ENCODE results near the gene RPS21. TPM values are rescaled to one million over a fixed set of nuclear protein-coding genes. Genes with fewer than 3 reads are reported as not detected.

RPS21 gene
- total RNA-seq, 1 donor from 2014 or later = 1,089 TPM

- Mint-ChIP-seq H3K27me3 (ENCODE audit: low read depth) (no peaks in the 10 kb centered on the region), H3K9me3 (no peaks in the 10 kb centered on the region), H3K4me3 (peak overlapping the region; percentile 63), H3K4me1 (peaks cover 44% of the 10 kb centered on the region), H3K36me3 (no peaks in the 10 kb centered on the region), H3K27ac (peak overlapping the region; percentile 85)
- DNase-seq (ENCODE audit: low spot score in 2 of 2, unreplicated experiment in 2 of 2) = peak in 1 of 2 experiments; percentile 72
- TF ChIP-seq CTCF (IDR thresholded peaks at IDR 0.05; ENCODE audit: unreplicated experiment) = no peak
Measured at GRCh38 chr20:62368392-62368975, 18.4 kb upstream of the RPS21 start.

DNA sequence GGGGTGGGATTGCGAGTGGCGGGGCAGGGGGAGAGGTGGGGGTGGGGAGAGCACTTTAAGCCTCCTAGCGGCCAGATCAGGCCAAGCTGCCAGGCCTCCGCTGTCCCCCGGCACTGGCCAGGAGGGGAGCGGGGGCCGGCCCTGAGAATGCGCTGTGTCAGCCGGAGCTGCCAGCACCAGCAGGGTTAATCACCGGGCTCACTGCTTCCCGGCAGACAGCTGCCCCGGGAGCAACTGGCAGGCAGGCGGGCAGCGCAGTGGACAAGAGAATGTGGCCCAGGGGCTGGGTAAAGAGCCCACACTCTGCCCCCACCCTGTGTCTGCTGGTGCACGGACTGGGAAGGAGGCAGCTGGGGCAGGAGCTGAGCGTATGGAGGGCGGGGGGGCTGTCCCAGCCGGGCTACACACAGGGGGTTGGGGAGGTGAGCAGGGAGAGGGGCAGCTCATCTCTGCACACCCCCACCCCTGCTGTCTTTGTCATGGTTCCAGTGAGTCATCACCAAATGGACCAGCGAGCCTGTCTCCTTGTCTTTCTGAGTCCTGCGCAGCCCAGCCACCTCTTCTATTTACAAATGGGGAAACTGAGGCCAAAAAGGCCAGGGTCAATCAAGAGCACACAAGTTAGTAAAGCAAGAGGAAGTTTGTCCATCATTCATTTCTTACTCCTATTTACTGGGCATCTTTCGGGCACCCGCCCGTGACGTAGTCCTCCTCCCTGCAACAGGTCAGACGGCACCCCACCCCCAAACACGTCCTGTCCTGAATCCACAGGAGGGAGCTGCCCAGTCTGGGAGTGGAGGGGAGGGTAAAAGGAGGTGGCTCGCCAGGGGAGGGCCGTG lies 17.7 kb upstream of the RPS21 start:
- H3K4me3 Mint-ChIP-seq = peak overlapping the region; percentile 63
- H3K36me3 Mint-ChIP-seq = peaks cover 1% of the 10 kb centered on the region
- no peaks in the 10 kb centered on the region for H3K27me3 Mint-ChIP-seq (ENCODE audit: low read depth)
- peaks cover 39% of the 10 kb centered on the region for H3K4me1 Mint-ChIP-seq
- DNase-seq (ENCODE audit: low spot score in 2 of 2, unreplicated experiment in 2 of 2) = no peak
- H3K27ac Mint-ChIP-seq = peak overlapping the region; percentile 75
- peak; percentile 50 for TF ChIP-seq CTCF (IDR thresholded peaks at IDR 0.05; ENCODE audit: unreplicated experiment)
- H3K9me3 Mint-ChIP-seq = no peaks in the 10 kb centered on the region

DNA sequence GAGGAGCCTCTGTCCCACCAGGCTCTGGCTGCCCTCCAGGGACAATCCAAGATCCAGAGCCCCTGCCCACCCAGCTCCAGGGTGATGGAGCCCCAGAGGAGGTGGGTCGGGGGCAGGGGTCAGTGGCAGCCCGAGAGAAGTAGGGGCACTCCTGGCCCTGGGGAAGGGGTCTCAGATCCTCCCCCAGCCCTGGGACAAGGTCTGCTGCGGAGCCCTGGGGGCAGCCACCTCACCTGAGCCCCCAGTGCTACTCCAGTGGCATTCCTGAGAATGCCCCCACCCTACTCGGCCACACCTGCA lies 17.1 kb upstream of the RPS21 start:
- H3K27ac Mint-ChIP-seq = no peak overlapping the region
- no peaks in the 10 kb centered on the region for H3K27me3 Mint-ChIP-seq (ENCODE audit: low read depth)
- no peak for TF ChIP-seq CTCF (IDR thresholded peaks at IDR 0.05; ENCODE audit: unreplicated experiment)
- no peak for DNase-seq (ENCODE audit: low spot score in 2 of 2, unreplicated experiment in 2 of 2)
- no peak overlapping the region for H3K4me3 Mint-ChIP-seq
- H3K9me3 Mint-ChIP-seq = no peaks in the 10 kb centered on the region
- peaks cover 40% of the 10 kb centered on the region for H3K4me1 Mint-ChIP-seq
- peaks cover 2% of the 10 kb centered on the region for H3K36me3 Mint-ChIP-seq

DNA sequence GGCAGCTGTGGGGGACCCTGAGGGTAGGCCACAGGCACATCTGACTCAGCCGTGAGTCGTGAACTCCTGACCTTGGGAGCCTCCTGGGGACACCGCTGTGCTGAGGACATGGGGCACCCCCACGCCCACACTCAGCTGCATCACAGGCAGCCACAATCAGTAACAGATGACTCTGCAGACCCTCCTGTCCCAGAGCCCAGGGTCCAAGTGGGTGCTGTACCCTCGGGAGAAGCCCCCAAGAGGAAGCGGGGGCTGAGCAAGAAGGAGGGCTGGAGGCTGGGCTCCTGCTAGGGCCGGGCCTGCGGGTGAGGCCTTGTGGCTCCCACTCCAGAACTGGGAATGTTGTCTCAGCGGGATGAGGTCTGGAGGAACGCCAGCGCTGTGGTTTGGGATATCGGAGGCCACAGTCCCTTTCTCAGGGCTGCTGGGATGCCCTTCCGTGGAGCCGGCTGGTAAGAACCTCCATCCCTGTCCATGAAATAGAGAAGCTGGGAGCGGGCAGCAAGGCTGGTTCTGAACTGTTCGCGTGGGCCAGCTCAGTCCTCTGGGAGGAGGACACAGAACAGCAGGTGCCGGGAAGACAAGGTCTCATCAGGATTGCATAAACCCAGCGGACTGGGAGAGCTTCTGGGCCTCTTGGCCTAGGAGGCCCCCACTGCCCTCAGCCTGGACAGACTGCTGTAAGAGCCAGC lies 16.6 kb upstream of the RPS21 start:
- no peak for TF ChIP-seq CTCF (IDR thresholded peaks at IDR 0.05; ENCODE audit: unreplicated experiment)
- H3K36me3 Mint-ChIP-seq = peaks cover 2% of the 10 kb centered on the region
- H3K4me3 Mint-ChIP-seq = no peak overlapping the region
- H3K27ac Mint-ChIP-seq = peak overlapping the region; percentile 73
- peaks cover 37% of the 10 kb centered on the region for H3K4me1 Mint-ChIP-seq
- H3K9me3 Mint-ChIP-seq = no peaks in the 10 kb centered on the region
- DNase-seq (ENCODE audit: low spot score in 2 of 2, unreplicated experiment in 2 of 2) = no peak
- no peaks in the 10 kb centered on the region for H3K27me3 Mint-ChIP-seq (ENCODE audit: low read depth)

DNA sequence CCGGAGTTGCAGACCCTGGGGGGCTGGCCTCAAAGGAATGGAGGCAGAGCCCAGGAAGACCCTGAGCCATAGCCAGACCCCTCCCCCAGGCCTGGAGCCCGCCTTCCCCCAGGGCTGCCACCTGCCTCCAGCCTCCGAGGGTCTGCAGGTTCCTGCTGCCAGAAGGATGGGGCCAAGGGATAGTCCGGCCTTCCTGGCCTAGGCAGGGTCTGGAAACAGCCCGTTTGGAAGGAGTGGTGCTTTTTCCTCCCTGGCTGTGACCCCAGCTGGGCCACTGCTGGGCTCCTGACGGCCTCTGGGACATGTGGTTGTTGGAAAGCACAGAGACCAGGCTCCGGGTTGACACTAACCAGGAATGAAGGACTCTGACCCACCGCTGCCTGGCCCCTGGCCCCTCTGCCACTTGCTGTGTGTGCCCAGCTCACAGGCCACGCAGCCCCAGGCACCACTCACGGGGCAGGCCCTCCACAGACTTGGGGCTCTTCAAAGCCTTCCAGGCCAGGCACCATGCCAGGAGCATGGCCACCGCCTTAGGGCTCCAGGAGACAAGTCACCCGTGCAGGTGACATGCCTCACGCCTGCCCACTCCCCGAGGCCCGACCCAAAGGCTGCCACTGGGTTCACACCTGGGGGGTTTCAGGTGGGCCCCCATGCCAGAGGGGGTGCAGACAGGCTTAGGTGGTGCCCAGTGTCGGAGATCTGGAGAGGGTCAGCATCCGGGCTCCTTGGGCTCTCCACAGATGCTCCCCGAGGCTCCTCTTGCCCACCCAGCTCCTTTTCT lies 15.9 kb upstream of the RPS21 start:
- H3K4me1 Mint-ChIP-seq = peaks cover 38% of the 10 kb centered on the region
- no peaks in the 10 kb centered on the region for H3K9me3 Mint-ChIP-seq
- DNase-seq (ENCODE audit: low spot score in 2 of 2, unreplicated experiment in 2 of 2) = no peak
- H3K36me3 Mint-ChIP-seq = peaks cover 2% of the 10 kb centered on the region
- H3K27ac Mint-ChIP-seq = no peak overlapping the region
- H3K4me3 Mint-ChIP-seq = no peak overlapping the region
- no peak for TF ChIP-seq CTCF (IDR thresholded peaks at IDR 0.05; ENCODE audit: unreplicated experiment)
- H3K27me3 Mint-ChIP-seq (ENCODE audit: low read depth) = no peaks in the 10 kb centered on the region

Data from mesothelial cell of epicardium (in vitro differentiated cells).